ENCODE measurements around the gene NUMBL.
"Not testable (repeated sequence)": the region's sequence is repeated elsewhere in the genome, so short reads cannot be mapped to it uniquely, and the experiment has no call there.

Gene NUMBL

GRCh38 chr19:40733149-40733548 is 42.7 kb upstream of the NUMBL start:
- Histone ChIP-seq H3K27ac (no peak overlapping the region), H3K4me3 (ENCODE audit: low read depth in 1 of 2, low read length in 1 of 2) (no peak overlapping the region), H3K36me3 (peaks cover 76% of the 10 kb centered on the region), H3K27me3 (no peaks in the 10 kb centered on the region), H3K9me3 (no peaks in the 10 kb centered on the region), H3K4me1 (ENCODE audit: control insufficient read depth in 1 of 2, insufficient read depth in 1 of 2, low read depth in 1 of 2, low read length in 1 of 2) (peaks cover 9 to 15% of the 10 kb centered on the region in 2 experiments)
- TF ChIP-seq, protein P1, sequence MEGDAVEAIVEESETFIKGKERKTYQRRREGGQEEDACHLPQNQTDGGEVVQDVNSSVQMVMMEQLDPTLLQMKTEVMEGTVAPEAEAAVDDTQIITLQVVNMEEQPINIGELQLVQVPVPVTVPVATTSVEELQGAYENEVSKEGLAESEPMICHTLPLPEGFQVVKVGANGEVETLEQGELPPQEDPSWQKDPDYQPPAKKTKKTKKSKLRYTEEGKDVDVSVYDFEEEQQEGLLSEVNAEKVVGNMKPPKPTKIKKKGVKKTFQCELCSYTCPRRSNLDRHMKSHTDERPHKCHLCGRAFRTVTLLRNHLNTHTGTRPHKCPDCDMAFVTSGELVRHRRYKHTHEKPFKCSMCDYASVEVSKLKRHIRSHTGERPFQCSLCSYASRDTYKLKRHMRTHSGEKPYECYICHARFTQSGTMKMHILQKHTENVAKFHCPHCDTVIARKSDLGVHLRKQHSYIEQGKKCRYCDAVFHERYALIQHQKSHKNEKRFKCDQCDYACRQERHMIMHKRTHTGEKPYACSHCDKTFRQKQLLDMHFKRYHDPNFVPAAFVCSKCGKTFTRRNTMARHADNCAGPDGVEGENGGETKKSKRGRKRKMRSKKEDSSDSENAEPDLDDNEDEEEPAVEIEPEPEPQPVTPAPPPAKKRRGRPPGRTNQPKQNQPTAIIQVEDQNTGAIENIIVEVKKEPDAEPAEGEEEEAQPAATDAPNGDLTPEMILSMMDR (IDR thresholded peaks at IDR 0.05), result no peak

- not testable (repeated sequence) for H3K4me3 ChIP-seq (ENCODE audit: low read depth in 1 of 2, low read length in 1 of 2); H3K27me3 ChIP-seq; H3K9me3 ChIP-seq; H3K27ac ChIP-seq
- peaks cover 9 to 15% of the 10 kb centered on the region in 2 experiments for H3K4me1 ChIP-seq (ENCODE audit: control insufficient read depth in 1 of 2, insufficient read depth in 1 of 2, low read depth in 1 of 2, low read length in 1 of 2)
- H3K36me3 ChIP-seq, result peaks cover 79% of the 10 kb centered on the region
Measured at GRCh38 chr19:40732304-40732703, 41.9 kb upstream of the NUMBL start.

- not testable (repeated sequence) for H3K27me3 ChIP-seq; H3K27ac ChIP-seq; H3K9me3 ChIP-seq; H3K4me3 ChIP-seq (ENCODE audit: low read depth in 1 of 2, low read length in 1 of 2)
- H3K36me3 ChIP-seq, result peaks cover 76% of the 10 kb centered on the region
- H3K4me1 ChIP-seq (ENCODE audit: control insufficient read depth in 1 of 2, insufficient read depth in 1 of 2, low read depth in 1 of 2, low read length in 1 of 2), result peaks cover 9 to 15% of the 10 kb centered on the region in 2 experiments
Measured at GRCh38 chr19:40730065-40730464, 39.6 kb upstream of the NUMBL start.

GRCh38 chr19:40726279-40726678 is 35.8 kb upstream of the NUMBL start:
- Histone ChIP-seq H3K4me1 (ENCODE audit: control insufficient read depth in 1 of 2, insufficient read depth in 1 of 2, low read depth in 1 of 2, low read length in 1 of 2) (no peaks in the 10 kb centered on the region), H3K9me3 (no peaks in the 10 kb centered on the region), H3K4me3 (ENCODE audit: low read depth in 1 of 2, low read length in 1 of 2) (no peak overlapping the region), H3K27ac (no peak overlapping the region), H3K36me3 (peaks cover 69% of the 10 kb centered on the region), H3K27me3 (no peaks in the 10 kb centered on the region)
- TF ChIP-seq, protein P1 (IDR thresholded peaks at IDR 0.05), result no peak

DNA sequence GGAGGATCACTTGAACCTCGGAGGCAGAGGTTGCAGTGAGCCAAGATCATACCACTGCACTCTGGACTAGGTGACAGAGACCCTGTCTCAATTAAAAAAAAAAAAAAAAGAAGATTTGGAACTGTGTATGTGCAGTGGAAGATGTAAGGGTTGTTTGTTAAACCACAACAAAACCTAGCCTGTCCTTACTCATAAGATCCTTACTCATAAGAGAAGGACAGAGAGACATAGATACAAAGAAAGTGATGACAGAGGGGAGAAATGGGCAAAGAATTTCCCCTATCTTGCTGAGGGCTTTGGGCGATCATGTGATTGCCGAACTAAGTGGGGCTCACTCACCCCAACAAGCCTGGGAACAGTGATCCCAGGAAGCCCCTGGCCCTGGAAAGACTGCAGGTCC is 34.4 kb upstream of the NUMBL start:
- H3K27ac ChIP-seq, result no peak overlapping the region

GRCh38 chr19:40724315-40724714 is 33.9 kb upstream of the NUMBL start:
- H3K36me3 ChIP-seq, result peaks cover 50% of the 10 kb centered on the region
- no peak overlapping the region for H3K27ac ChIP-seq
- TF ChIP-seq, protein P1 (IDR thresholded peaks at IDR 0.05), result no peak
- H3K27me3 ChIP-seq, result no peaks in the 10 kb centered on the region
- no peaks in the 10 kb centered on the region for H3K9me3 ChIP-seq
- peaks cover 15 to 17% of the 10 kb centered on the region in 2 experiments for H3K4me1 ChIP-seq (ENCODE audit: control insufficient read depth in 1 of 2, insufficient read depth in 1 of 2, low read depth in 1 of 2, low read length in 1 of 2)
- H3K4me3 ChIP-seq (ENCODE audit: low read depth in 1 of 2, low read length in 1 of 2), result no peak overlapping the region

More for the DNA sequence above, 34.4 kb upstream of the NUMBL start:
- no peak overlapping the region for H3K4me3 ChIP-seq (ENCODE audit: low read depth in 1 of 2, low read length in 1 of 2)
- peaks cover 10 to 12% of the 10 kb centered on the region in 2 experiments for H3K4me1 ChIP-seq (ENCODE audit: control insufficient read depth in 1 of 2, insufficient read depth in 1 of 2, low read depth in 1 of 2, low read length in 1 of 2)
- peaks cover 55% of the 10 kb centered on the region for H3K36me3 ChIP-seq
- TF ChIP-seq, protein P1 (IDR thresholded peaks at IDR 0.05), result no peak
- H3K9me3 ChIP-seq, result no peaks in the 10 kb centered on the region
- H3K27me3 ChIP-seq, result no peaks in the 10 kb centered on the region
